Measurements from ENCODE around the gene PIK3R1.

Gene PIK3R1

DNA sequence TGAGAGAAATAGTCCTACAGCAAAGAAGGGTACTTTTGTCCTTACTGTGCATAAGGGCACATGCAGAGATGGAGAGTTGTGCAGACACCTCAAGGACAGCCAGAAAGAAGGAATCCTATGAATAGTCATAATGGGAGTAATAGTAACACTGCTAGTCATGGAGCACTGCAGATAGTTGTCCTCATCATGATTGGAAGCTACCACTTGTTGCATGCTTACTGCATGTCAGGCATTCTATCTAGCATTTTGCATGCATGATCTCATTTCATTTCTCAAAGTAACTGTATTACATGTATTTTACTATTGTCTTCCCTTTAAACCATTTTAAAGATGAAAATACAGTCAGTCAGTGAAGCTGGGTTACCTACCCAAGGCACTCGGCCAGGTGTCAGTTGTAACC is 81.3 kb downstream of the PIK3R1 start:
- Histone ChIP-seq H3K4me3 (ENCODE audit: low read depth in 1 of 2, low read length in 1 of 2) (no peak overlapping the region), H3K27me3 (no peaks in the 10 kb centered on the region), H3K27ac (no peak overlapping the region), H3K4me1 (ENCODE audit: control insufficient read depth in 1 of 2, insufficient read depth in 1 of 2, low read depth in 1 of 2, low read length in 1 of 2) (no peaks in the 10 kb centered on the region), H3K9me3 (no peaks in the 10 kb centered on the region), H3K36me3 (peaks cover 90% of the 10 kb centered on the region)
- TF ChIP-seq, protein P1, sequence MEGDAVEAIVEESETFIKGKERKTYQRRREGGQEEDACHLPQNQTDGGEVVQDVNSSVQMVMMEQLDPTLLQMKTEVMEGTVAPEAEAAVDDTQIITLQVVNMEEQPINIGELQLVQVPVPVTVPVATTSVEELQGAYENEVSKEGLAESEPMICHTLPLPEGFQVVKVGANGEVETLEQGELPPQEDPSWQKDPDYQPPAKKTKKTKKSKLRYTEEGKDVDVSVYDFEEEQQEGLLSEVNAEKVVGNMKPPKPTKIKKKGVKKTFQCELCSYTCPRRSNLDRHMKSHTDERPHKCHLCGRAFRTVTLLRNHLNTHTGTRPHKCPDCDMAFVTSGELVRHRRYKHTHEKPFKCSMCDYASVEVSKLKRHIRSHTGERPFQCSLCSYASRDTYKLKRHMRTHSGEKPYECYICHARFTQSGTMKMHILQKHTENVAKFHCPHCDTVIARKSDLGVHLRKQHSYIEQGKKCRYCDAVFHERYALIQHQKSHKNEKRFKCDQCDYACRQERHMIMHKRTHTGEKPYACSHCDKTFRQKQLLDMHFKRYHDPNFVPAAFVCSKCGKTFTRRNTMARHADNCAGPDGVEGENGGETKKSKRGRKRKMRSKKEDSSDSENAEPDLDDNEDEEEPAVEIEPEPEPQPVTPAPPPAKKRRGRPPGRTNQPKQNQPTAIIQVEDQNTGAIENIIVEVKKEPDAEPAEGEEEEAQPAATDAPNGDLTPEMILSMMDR (IDR thresholded peaks at IDR 0.05): no peak

DNA sequence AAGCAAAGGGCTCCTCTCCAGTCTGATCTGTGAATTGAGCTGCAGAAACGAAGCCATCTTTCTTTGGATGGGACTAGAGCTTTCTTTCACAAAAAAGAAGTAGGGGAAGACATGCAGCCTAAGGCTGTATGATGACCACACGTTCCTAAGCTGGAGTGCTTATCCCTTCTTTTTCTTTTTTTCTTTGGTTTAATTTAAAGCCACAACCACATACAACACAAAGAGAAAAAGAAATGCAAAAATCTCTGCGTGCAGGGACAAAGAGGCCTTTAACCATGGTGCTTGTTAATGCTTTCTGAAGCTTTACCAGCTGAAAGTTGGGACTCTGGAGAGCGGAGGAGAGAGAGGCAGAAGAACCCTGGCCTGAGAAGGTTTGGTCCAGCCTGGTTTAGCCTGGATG is 82.1 kb downstream of the PIK3R1 start:
- Histone ChIP-seq H3K9me3 (no peaks in the 10 kb centered on the region), H3K36me3 (peaks cover 90% of the 10 kb centered on the region), H3K4me3 (ENCODE audit: low read depth in 1 of 2, low read length in 1 of 2) (no peak overlapping the region), H3K27me3 (no peaks in the 10 kb centered on the region), H3K27ac (no peak overlapping the region), H3K4me1 (ENCODE audit: control insufficient read depth in 1 of 2, insufficient read depth in 1 of 2, low read depth in 1 of 2, low read length in 1 of 2) (no peaks in the 10 kb centered on the region)
- TF ChIP-seq, protein P1 (IDR thresholded peaks at IDR 0.05): no peak

DNA sequence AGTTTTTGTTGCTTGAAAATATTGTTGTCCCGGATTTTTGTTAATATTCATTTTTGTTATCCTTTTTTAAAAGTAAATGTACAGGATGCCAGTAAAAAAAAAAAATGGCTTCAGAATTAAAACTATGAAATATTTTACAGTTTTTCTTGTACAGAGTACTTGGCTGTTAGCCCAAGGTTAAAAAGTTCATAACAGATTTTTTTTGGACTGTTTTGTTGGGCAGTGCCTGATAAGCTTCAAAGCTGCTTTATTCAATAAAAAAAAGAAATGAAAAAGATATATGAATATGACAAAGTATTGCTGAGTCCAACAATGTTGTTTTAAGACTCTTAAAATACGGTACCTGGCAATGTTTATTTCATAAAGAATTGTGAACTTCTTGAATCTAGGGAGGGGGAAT is 82.9 kb downstream of the PIK3R1 start:
- no peaks in the 10 kb centered on the region for H3K4me1 ChIP-seq (ENCODE audit: control insufficient read depth in 1 of 2, insufficient read depth in 1 of 2, low read depth in 1 of 2, low read length in 1 of 2)
- TF ChIP-seq, protein P1 (IDR thresholded peaks at IDR 0.05): no peak

DNA sequence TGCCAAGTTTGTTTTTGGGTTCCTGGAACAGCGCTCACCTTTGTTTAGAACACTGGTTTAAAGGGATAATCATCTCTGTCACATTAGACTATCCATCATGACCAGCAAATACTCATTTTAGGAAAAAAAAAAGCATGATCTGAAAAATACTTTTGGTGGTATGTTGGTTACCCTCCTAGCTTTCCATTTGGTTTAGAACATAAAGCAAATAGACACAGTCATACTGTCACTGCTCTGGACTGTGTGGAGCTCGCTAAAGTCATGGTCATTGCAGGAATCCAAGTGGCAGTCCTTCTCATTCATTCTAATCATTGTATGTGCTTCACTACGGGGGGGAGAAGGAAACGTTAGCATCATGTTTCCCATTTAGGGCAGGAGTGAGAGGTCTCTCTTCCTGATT is 83.5 kb downstream of the PIK3R1 start:
- H3K27ac ChIP-seq: no peak overlapping the region
- H3K4me3 ChIP-seq (ENCODE audit: low read depth in 1 of 2, low read length in 1 of 2): no peak overlapping the region
- no peaks in the 10 kb centered on the region for H3K4me1 ChIP-seq (ENCODE audit: control insufficient read depth in 1 of 2, insufficient read depth in 1 of 2, low read depth in 1 of 2, low read length in 1 of 2)
- no peaks in the 10 kb centered on the region for H3K27me3 ChIP-seq
- TF ChIP-seq, protein P1 (IDR thresholded peaks at IDR 0.05): no peak
- peaks cover 75% of the 10 kb centered on the region for H3K36me3 ChIP-seq
- H3K9me3 ChIP-seq: no peaks in the 10 kb centered on the region

More for the DNA sequence above, 82.9 kb downstream of the PIK3R1 start:
- H3K36me3 ChIP-seq: peaks cover 81% of the 10 kb centered on the region
- H3K4me3 ChIP-seq (ENCODE audit: low read depth in 1 of 2, low read length in 1 of 2): no peak overlapping the region
- no peaks in the 10 kb centered on the region for H3K9me3 ChIP-seq
- H3K27me3 ChIP-seq: no peaks in the 10 kb centered on the region
- no peak overlapping the region for H3K27ac ChIP-seq

DNA sequence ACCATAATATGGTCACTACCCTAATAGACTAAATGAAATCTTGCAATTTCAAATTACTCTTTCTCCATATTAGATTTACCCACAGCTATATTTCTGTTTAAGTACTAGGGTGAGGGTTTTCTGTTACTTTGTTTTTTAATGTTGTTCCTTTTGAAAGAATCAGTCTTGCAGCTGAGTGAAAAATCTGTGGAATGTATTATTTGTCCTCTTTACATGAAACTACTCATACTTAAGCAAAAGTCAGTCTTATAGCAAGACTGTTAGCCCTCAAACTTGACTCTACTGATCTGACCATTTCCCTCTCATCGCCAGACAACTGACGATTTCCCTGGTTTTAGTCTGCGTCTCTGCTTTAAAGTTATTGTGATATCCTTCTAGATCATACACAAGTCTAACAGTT is 84.0 kb downstream of the PIK3R1 start:
- Histone ChIP-seq H3K9me3 (no peaks in the 10 kb centered on the region), H3K27ac (no peak overlapping the region), H3K36me3 (peaks cover 70% of the 10 kb centered on the region), H3K4me1 (ENCODE audit: control insufficient read depth in 1 of 2, insufficient read depth in 1 of 2, low read depth in 1 of 2, low read length in 1 of 2) (no peaks in the 10 kb centered on the region), H3K27me3 (no peaks in the 10 kb centered on the region), H3K4me3 (ENCODE audit: low read depth in 1 of 2, low read length in 1 of 2) (no peak overlapping the region)
- TF ChIP-seq, protein P1 (IDR thresholded peaks at IDR 0.05): no peak

Measured in neutrophil (primary cell).